OCI-LY3 (cell line): ENCODE data around the gene EIF2A.

Experiments used
- H2AFZ ChIP-seq: fragments of 200-600, 300-600 bp; shearing (Covaris generic); 2 replicates; pipeline ENCODE4 v1.6.0; 2014; ENCODE audit warnings: antibody characterized with exemption, low read depth, low read length
- H3K27ac ChIP-seq: fragments of 200-600, 300-600 bp; sonication (generic); 2 replicates; pipeline ENCODE4 v1.5.1; 2014; ENCODE audit warnings: mild to moderate bottlenecking, low read length, moderate library complexity, mixed read lengths
- H3K27me3 ChIP-seq: fragments of 200-600, 300-600 bp; sonication (generic); 2 replicates; pipeline ENCODE4 v1.6.1; 2014; ENCODE audit warnings: low read depth, low read length, mixed read lengths
- H3K36me3 ChIP-seq: fragments of 200-600, 300-600 bp; sonication (generic); replicated peaks from 2 replicates; pipeline ENCODE3; 2014; ENCODE audit warnings: low read depth, low read length, mixed read lengths
- H3K4me1 ChIP-seq: fragments of 300-600, 200-600 bp; sonication (generic); 2 replicates; pipeline ENCODE4 v1.6.1; 2014; ENCODE audit warnings: low read length, mixed read lengths
- H3K4me2 ChIP-seq: fragments of 200-600, 300-600 bp; sonication (generic); 2 replicates; pipeline ENCODE4 v1.6.1; 2014; ENCODE audit warnings: low read length, mixed read lengths
- H3K4me3 ChIP-seq: fragments of 300-600, 200-600 bp; sonication (generic); 2 replicates; pipeline ENCODE4 v1.5.1; 2014; ENCODE audit warnings: antibody characterized with exemption, mild to moderate bottlenecking, low read length, moderate library complexity
- H3K79me2 ChIP-seq: fragments of 300-600, 200-600 bp; shearing (Covaris generic); 2 replicates; pipeline ENCODE4 v1.6.1; 2014; ENCODE audit warnings: mild to moderate bottlenecking, low read length, mixed read lengths
- H3K9ac ChIP-seq: fragments of 300-600, 200-600 bp; shearing (Covaris generic); 2 replicates; pipeline ENCODE4 v1.6.0; 2014; ENCODE audit warnings: mild to moderate bottlenecking, low read length, moderate library complexity
- H3K9me3 ChIP-seq: fragments of 200-600, 300-600 bp; shearing (Covaris generic); 2 replicates; pipeline ENCODE4 v1.6.1; 2014; ENCODE audit warnings: low read length, mixed read lengths; ENCODE audit not compliant: insufficient read depth
- H4K20me1 ChIP-seq: fragments of 200-600, 300-600 bp; sonication (generic); 2 replicates; pipeline ENCODE4 v1.6.1; 2016; ENCODE audit warnings: low read length, mixed read lengths; ENCODE audit not compliant: insufficient read depth
- EZH2phosphoT487 ChIP-seq: fragments of 200-600 bp; shearing (Covaris generic); IDR thresholded peaks from 2 replicates; pipeline ENCODE4 v1.6.1; 2018; ENCODE audit warnings: antibody characterized with exemption, mixed run types, low read depth
- TF ChIP-seq, protein P1 (sequence below): fragments of 200-600, 300-600 bp; sonication (generic); IDR thresholded peaks from 2 replicates; pipeline ENCODE4 v1.5.1; 2014; ENCODE audit warnings: antibody characterized with exemption, low read length, low read depth

EIF2A gene

GRCh38 chr3:150607267-150608065 is 60.9 kb downstream of the EIF2A start:
- peaks cover 100% of the 10 kb centered on the region for H3K79me2 ChIP-seq
- no peak overlapping the region for H2AFZ ChIP-seq
- TF ChIP-seq, protein P1, sequence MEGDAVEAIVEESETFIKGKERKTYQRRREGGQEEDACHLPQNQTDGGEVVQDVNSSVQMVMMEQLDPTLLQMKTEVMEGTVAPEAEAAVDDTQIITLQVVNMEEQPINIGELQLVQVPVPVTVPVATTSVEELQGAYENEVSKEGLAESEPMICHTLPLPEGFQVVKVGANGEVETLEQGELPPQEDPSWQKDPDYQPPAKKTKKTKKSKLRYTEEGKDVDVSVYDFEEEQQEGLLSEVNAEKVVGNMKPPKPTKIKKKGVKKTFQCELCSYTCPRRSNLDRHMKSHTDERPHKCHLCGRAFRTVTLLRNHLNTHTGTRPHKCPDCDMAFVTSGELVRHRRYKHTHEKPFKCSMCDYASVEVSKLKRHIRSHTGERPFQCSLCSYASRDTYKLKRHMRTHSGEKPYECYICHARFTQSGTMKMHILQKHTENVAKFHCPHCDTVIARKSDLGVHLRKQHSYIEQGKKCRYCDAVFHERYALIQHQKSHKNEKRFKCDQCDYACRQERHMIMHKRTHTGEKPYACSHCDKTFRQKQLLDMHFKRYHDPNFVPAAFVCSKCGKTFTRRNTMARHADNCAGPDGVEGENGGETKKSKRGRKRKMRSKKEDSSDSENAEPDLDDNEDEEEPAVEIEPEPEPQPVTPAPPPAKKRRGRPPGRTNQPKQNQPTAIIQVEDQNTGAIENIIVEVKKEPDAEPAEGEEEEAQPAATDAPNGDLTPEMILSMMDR: no peak
- TF ChIP-seq EZH2phosphoT487: no peak
- peaks cover 59% of the 10 kb centered on the region for H3K4me1 ChIP-seq
- H3K9ac ChIP-seq: no peak overlapping the region
- no peaks in the 10 kb centered on the region for H3K27me3 ChIP-seq
- H3K4me2 ChIP-seq: peak overlapping the region; percentile 8
- H4K20me1 ChIP-seq: peaks cover 81% of the 10 kb centered on the region
- no peak overlapping the region for H3K27ac ChIP-seq
- H3K36me3 ChIP-seq: peaks cover 38% of the 10 kb centered on the region
- no peaks in the 10 kb centered on the region for H3K9me3 ChIP-seq
- no peak overlapping the region for H3K4me3 ChIP-seq

GRCh38 chr3:150609988-150610387 is 63.4 kb downstream of the EIF2A start:
- H3K4me1 ChIP-seq: peaks cover 62% of the 10 kb centered on the region
- peak overlapping the region; percentile 8 for H3K4me2 ChIP-seq

GRCh38 chr3:150610785-150611184 is 64.2 kb downstream of the EIF2A start:
- Histone ChIP-seq H3K9me3 (no peaks in the 10 kb centered on the region), H3K36me3 (peaks cover 49% of the 10 kb centered on the region), H3K9ac (no peak overlapping the region), H4K20me1 (peaks cover 85% of the 10 kb centered on the region), H3K79me2 (peaks cover 88% of the 10 kb centered on the region), H3K27me3 (no peaks in the 10 kb centered on the region), H3K4me2 (no peak overlapping the region), H3K4me1 (peaks cover 54% of the 10 kb centered on the region), H3K27ac (no peak overlapping the region), H3K4me3 (no peak overlapping the region), H2AFZ (no peak overlapping the region)
- TF ChIP-seq, protein P1: no peak
- no peak for TF ChIP-seq EZH2phosphoT487

More at GRCh38 chr3:150609988-150610387, 63.4 kb downstream of the EIF2A start:
- no peaks in the 10 kb centered on the region for H3K9me3 ChIP-seq
- H4K20me1 ChIP-seq: peaks cover 92% of the 10 kb centered on the region
- H3K27ac ChIP-seq: no peak overlapping the region
- no peak overlapping the region for H3K4me3 ChIP-seq
- no peak overlapping the region for H2AFZ ChIP-seq
- peaks cover 57% of the 10 kb centered on the region for H3K36me3 ChIP-seq
- no peaks in the 10 kb centered on the region for H3K27me3 ChIP-seq
- TF ChIP-seq, protein P1: no peak
- TF ChIP-seq EZH2phosphoT487: no peak
- H3K79me2 ChIP-seq: peaks cover 96% of the 10 kb centered on the region
- H3K9ac ChIP-seq: no peak overlapping the region

DNA sequence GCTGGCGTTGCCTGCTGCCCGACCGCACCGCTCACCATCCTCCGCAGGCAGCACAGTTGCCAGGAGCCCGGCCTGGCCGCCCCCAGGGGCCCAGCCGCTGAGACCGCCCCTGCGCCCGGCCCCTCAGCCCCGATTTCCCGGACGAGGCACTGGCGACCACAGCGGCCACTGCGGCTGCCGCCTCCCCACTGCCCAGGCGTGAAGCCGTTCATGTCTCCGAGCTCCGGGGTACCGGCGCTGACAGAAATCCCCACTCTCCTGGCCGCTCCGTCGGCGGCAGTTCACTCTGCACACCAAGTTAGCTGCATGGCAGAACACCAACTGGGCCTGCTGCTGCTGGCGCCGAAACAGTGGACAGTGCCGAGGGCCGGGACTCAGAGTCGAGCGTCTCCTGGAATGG is 65.1 kb downstream of the EIF2A start:
- H4K20me1 ChIP-seq: peaks cover 78% of the 10 kb centered on the region
- no peak overlapping the region for H3K4me3 ChIP-seq
- no peaks in the 10 kb centered on the region for H3K27me3 ChIP-seq
- H3K4me1 ChIP-seq: peaks cover 47% of the 10 kb centered on the region
- peaks cover 42% of the 10 kb centered on the region for H3K36me3 ChIP-seq
- no peaks in the 10 kb centered on the region for H3K9me3 ChIP-seq
- H3K9ac ChIP-seq: no peak overlapping the region
- H3K27ac ChIP-seq: no peak overlapping the region
- H3K79me2 ChIP-seq: peaks cover 83% of the 10 kb centered on the region
- TF ChIP-seq, protein P1: no peak
- TF ChIP-seq EZH2phosphoT487: no peak
- H2AFZ ChIP-seq: no peak overlapping the region
- no peak overlapping the region for H3K4me2 ChIP-seq
